ENCODE results near the gene NAB2.

The NAB2 gene

GRCh38 chr12:57138526-57139272, 49.8 kb downstream of the NAB2 start:
- no peak for DNase-seq

- DNase-seq = no peak
Observed at GRCh38 chr12:57139796-57140649, 51.1 kb downstream of the NAB2 start.

- no peak for DNase-seq
Observed at GRCh38 chr12:57141249-57141648, 52.3 kb downstream of the NAB2 start.

GRCh38 chr12:57142121-57142520, 53.2 kb downstream of the NAB2 start:
- no peak for DNase-seq

GRCh38 chr12:57142727-57143126, 53.8 kb downstream of the NAB2 start:
- DNase-seq = no peak

GRCh38 chr12:57143454-57143853, 54.5 kb downstream of the NAB2 start:
- no peak for DNase-seq
